Lower leg skin (tissue), 3 donors: ENCODE results near the gene TMEM89.

Experiments used
- CTCF ChIP-seq, 3 donors: fragments of 450-650 bp; IDR thresholded peaks; one replicate each; pipeline ENCODE4 v1.5.1; 2016; ENCODE audit warnings: antibody characterized with exemption in 3 of 3, mild to moderate bottlenecking in 3 of 3, moderate library complexity in 2 of 3
- POLR2A ChIP-seq, 2 donors: fragments of 450-650 bp; IDR thresholded peaks; one replicate each; pipeline ENCODE4 v1.6.1; 2016 to 2017; ENCODE audit warnings: antibody characterized with exemption in 2 of 2, mild to moderate bottlenecking in 1 of 2, moderate library complexity in 1 of 2

DNA sequence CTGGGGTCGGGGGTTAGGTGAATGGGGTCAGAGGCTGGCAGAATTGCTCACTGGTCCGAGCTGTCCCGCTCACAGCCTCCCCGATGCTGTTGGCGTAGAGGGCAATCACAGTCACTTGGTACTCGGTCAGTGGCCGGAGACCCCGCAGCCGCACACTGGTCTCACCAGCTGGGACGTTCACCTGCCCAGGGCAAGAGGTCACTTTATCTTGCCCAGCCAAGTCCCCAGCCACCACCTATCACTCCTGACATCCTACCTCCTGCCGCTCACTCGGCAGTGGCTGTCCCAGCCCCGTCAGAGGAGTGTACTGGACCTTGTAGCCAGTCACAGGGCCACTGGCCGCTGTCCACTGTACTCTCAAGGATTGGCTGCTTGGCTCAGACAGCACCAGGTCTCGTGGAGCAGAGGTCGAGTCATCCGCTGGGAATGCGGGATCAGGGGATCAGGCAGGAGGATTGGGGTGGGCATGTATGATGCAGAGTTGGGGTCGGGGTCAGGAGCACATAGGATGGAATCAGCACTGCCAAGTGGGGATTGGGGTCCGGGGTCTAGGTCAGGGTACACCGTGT is 29.0 kb downstream of the TMEM89 start:
- TF ChIP-seq POLR2A (IDR thresholded peaks at IDR 0.05) (no peak), CTCF (IDR thresholded peaks at IDR 0.05) (no peak)
